Stimulated activated CD4-positive, alpha-beta T cell treated with anti-CD3 and anti-CD28 coated beads, Interleukin-1b, Interleukin-23, amount 100 ng/mL, for 24 hours (primary cell): ENCODE measurements around the gene MEF2A.
"Not testable (repeated sequence)": the region's sequence is repeated elsewhere in the genome, so short reads cannot be mapped to it uniquely, and the experiment has no call there.

Experiments
- DNase-seq, 4 experiments: peaks; one replicate each; pipeline ENCODE4 v3.0.0-alpha.2; 2020; ENCODE audit warnings: low read depth in 4 of 4, low spot score in 1 of 4

MEF2A gene

DNA sequence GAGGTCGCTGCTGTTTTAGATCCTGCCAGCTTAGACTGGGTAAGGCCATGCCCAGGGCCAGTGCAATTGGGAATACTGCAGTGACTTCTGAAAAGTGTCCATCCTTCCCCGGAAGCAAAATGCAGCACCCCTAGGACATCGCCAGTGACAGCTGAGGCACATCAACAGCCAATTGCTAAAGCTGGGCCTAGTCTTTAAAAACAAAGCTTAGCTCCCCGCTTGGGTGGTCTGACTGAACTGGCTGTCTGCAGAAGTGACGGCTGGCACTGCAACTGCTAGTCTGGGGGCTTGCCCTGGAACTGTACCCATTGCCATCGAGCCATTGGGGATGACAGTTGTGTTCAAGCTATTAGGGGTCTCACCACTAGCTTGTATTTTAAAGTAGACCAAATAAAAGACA lies 163.1 kb downstream of the MEF2A start:
- DNase-seq: no peak

DNA sequence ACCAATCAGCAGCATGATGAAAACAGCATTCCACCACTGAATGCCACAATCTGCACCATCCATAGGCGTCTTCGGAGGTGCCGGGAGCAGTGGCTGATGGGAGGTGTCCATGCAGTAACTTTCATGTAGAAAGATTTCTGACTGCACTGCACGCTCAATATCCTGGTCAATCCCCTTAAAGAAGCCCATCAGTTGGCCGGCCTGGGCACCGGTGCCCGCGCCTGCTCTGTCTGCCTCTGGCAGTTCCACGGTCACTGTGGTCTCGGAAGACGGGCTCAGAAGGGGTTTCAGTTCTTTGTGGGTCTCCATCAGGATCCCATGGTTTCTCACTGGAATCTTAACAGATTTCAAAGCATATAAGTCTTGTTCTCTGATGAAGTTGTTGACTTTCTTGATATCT lies 163.5 kb downstream of the MEF2A start:
- no peak for DNase-seq

DNA sequence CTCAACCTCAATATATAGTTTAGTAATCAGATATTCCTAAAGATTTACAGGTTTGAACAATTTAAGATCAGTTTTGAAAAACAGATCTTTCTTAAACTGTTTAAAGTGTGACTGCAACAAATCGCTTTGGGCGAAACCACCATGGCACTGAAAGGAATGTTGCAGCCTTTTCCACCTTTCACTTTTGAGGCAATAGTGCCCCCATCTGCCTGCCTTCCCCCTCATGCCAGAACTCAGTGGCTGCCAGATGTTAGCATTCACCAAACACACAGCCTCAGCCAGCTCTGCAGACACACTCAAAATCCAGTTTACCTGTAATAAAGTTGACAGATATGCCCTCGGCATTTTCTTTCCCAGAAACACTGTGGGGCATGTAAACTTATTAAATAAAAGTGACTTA lies 164.1 kb downstream of the MEF2A start:
- no peak for DNase-seq

DNA sequence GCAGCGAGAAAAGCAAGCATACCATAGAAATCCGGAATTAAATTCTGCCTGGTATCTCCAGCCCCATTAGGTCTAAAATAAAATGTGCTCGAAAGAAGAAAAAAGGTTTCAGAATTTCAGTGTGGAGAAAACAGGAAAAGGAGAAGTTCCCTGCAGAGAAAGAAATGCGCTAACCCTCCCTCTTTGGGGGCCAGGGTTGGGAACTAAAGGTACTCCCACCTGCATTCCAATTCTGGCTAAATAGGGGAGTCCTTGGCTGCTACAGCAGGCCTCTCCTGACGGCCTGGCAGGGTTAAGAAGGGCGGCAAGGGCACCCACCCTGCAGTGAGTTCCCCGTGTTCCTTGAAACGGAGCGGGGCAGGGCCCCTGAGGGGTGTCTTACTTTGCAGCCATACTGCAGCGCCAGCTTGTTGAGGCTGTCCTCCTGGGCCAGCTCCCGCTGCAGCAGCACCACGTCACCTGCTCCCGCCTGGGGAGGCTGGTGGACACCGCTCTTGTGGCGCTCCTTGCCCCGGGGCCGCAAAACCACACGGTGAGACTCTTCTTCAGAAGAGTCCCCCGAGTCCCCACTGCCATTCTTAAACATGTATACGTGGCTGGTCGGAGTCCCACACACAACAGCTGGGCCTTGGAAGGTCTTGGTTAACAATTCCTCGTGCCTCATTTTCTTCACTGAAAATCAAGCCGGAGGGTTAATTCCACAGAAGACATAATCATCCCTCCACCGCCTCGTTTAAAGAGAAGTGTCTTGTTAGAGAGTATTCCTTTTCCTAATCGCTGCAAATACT lies 165.7 kb downstream of the MEF2A start:
- DNase-seq: no peak

DNA sequence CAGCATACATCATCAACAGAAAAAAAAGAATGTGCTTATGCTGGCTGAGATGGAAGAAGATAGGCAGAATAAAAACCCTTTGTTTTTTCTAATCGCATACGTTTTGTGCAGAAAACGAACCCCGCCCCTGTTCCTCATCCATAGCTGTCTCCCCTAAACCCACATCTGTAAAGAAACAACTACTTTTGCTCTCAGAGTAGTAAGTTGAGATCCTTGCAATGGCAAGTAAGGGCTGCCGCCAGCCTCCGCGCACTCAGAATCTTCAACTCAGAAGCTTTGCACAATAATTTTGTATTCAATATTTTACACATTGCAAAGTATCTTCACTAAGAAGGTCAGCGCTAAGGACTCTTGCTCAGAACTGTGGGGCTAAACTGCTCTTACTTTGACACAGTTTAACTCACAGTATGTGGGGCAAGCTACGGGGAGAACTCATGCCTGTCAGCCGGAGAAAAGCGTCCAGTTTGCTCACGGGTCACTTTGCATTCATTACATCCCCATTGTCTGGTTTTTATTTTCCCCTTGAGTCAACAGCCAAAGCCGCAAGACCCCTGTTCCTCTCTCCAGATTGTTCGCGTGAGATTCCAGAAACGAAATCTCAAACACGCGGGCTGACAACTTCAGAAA lies 166.5 kb downstream of the MEF2A start:
- no peak for DNase-seq

DNA sequence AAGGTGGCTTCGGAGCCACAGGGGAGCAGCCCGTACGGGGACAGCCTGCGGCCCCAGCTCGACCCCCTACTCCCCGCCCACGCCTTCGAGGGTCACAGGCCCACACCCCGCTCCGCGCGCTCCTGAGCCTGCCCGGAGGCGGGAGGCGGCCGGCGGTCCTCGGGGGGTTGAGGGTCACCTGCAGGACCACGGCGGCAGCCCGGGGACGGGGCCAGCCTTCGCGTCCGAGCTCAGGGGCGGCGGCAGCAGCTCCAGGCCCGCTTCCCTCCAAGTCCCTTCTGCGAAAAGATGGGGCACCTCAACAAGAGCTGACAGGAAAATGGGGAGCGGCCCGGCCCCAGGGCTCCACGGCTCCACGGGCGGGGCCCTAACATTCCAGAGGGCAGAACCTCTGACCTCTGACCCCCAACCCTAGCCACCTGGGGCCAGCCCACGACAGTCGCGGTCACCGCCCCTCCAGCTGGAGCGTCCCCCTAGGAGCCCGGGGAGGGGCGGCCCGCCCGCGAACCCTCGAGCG lies 167.0 kb downstream of the MEF2A start:
- DNase-seq: peak in 1 of 4 experiments; percentile 7

DNA sequence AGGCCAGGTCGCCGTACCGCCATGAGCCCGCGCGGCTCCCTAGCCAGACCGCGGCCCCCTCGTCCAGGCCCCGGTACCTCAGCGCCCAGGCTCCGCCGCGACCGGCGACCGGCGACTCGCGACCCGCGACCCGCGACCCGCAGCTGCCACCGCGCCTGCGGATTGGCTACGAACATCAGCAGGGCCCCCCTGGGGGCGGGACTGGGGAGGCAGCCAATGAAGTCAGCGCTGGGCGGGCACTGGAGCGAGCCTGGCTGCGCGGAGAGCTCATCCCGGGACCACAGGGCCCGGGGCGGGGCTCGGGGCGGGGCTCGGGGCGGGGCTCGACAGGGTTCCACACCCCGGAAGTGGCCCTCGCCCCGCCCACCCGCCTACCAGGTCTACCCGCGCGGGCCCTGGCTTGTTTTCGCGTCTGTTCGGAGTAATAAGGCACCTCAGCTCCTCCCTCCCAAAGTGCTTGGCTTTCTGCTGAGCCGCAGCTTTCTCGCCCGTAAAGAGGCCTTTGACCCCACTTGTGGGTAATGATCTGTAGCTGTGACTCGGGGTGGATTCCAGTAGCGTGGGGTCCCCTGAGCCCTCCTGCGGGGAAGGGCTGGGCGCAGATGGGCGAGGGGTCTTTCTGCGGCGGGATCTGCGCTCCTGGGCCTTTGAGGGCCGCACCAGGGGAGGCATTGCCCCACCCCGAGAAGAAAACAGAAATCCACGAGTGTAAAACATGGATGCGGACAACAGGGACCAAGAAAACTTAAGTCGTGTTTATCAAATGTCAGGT lies 167.7 kb downstream of the MEF2A start, which contains the start of gene LYSMD4:
TSS of gene LYSMD4 (minus strand) at position 170 of the 772 bp plus-strand sequence. CDS start 1,438 bp downstream, outside the sequence.
- peak; percentile 98 to 99 (median 98) for DNase-seq

DNA sequence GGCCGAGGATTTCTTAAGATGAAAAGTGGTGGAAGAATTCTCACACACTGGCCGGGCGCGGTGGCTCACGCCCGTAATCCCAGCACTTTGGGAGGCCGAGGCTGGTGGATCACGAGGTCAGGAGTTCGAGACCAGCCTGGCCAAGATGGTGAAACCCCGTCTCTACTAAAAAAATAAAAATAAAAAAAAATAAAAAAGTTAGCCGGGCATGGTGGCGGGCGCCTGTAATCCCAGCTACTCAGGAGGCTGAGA lies 168.2 kb downstream of the MEF2A start:
- not testable (repeated sequence) for DNase-seq

DNA sequence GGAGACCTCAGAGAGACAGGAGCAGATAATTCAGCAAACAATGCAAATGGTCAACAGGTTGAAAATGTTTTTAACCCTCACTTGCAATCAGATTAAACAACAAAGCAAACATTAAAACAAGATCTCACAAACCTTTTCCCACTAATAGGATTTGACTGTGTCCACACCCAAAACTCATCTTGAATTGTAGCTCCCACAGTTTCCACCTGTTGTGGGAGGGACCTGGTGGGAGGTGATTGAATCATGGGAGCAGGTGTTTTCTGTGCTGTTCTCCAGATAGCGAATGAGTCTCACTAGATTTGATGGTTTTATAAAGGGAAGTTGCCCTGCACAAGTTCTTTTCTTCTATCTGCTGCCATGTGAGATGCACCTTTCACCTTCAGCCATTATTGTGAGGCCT lies 168.8 kb downstream of the MEF2A start:
- no peak for DNase-seq

DNA sequence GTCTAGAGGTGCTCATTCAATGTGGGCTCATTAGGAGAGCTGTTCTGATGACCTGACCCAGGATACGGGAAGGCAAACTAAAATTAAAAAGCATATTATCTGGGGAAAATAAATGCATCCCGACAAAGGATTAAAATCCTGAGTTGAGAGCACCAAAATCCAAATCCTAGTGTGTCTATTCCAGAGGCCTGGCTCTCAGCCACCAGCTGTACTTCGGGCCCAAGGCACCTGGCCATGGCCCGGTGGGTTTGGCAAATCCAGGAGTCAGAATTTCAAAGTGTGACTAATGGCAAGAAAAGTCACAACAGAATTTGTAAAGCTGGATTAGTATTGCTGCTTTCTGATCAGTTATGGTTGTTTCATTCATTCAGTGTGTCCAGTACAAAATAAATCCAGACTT lies 170.1 kb downstream of the MEF2A start:
- DNase-seq: no peak

DNA sequence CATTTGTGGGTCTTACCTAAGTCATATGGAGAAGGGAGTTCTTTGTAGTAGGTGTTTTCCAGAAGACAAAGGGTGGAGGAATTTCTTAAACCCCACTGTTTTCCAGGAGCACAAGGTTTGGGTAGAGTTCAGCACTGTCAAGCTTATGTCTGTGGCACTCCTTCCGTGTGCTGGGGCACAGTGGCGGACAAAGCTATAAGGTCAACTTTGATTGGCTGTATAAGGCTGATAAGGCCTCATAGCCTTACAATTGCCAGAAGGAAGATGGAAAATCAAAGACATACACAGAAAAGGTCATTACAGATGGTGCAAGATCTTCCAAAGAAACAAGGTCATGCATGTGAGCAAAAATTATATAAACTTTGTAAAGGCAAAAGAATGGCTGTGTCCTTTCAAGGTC lies 170.9 kb downstream of the MEF2A start:
- no peak for DNase-seq

DNA sequence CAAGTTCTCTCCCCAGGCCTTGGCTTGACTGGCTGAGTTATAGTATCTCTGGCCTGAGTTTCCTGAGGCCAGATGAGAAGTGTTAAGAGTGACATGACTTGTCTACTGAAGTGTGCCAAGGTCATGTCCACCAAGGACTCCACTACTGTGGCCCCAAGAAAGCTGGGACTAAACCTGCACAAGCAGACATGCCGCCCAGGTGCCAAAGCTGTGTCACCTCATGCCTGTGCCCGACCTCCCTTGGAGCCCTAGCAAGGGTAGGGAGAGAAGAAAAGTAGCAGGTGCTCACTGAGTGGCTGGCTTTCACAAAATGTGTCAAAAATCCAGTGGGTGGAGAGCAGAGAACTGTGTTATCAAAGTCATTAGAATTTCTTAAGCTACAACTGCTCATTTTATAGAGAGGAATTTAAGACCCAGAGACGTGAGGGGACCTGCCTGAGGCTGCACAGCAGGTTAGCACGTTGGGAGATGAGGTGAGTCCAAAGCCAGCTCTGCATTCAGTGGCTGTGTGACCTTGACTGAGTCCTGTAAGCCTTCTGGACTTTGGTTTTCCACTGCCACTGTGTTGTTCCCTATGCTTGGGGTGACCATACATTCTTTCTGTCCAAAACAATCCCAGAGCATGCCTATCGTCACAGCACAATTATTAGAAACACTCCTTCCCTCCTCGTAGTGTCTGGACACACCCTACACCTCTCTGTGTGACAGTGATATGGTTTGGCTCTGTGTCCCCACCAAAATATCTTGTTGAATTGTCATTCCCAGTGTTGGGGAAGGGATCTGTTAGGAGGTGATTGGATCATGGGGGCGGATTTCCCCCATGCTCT lies 172.4 kb downstream of the MEF2A start:
- no peak for DNase-seq

DNA sequence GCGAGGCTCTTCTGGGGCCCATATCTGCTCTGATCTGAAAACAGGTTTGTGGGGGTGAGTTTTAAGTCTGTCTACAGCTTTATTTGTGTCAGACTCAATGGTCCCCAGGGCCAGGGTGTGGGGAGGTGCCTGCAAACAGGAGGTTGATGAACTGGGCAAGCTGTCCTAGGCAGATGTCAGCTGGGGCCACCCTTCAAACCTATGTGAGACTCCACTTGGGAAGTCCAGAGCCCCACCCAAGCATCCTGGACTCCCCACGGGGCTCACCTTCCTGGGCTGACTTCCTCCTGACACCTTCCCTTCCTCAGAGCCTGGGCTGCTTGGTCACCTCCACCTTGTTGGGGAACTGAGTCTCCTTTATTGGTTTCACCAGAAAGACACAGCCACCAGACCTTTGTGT lies 176.1 kb downstream of the MEF2A start:
- DNase-seq: no peak

DNA sequence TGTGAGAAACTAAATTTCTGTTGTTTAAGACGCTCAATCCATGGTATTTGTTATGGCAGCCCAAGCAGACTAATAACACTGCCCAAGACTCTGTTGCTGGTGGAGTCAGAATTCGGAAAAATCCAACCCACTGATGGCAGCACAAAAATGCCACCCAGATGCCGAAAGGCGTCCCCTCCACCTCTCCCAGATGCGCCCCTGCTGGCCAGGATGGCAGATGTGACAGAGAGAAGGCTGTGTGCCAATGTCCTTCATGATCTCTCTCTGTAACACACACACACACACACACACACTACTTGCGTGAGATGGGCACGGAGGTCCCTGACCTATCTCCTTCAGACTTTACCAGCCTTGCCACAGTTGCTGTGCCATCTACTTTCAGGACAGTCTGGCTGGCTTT lies 178.4 kb downstream of the MEF2A start:
- DNase-seq: no peak

DNA sequence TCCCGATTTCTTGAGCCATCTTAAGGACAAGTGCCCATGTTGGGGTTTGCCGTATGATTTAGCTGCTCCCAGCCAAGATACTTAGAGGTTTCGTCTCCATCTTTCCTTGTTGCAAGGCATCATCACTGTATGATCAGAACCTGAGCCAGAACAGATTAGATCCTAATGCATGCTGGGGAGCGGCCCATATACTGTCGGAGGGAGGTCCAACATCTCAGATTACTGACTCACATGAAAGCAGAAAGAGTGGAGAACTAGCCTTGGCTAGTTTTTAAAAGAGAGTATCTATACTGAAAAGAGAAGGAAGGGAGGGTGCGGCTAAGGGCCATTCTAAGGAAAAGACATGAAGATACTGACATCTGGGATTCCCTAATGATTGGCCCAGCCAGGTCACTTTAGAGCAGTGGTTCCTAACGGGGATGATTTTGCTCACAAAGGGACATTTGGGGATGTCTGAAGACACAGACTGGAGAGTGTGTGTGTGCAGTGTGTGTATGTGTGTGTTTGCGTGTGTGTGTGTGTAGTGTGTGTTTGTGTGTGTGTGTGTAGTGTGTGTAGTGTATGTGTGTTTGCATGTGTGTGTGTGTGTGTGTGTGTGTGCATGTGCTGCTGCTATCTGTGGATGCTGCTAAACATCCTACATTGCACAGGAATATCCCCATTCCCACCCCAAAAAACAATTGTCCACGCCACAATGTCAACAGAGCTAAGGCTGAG lies 179.7 kb downstream of the MEF2A start:
- no peak for DNase-seq

DNA sequence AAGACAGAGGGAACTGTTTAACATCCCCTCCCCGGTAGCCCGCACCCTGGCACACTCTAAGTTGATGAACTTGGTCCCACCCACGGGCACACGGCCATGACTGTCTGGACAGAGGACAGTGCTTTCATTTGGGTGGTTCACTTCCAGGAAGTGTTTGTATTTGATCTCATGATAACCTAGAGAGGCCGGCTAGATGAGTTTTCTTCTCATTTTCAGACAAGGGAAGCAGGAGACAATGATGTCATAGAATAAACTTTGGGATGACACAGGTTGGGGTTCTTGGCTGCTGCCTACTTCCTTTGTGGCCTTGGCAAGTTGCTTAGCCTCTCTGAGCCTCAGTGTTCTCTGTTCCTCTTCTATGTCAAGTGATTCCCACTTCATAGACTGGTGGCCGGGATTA lies 183.6 kb downstream of the MEF2A start:
- no peak for DNase-seq

DNA sequence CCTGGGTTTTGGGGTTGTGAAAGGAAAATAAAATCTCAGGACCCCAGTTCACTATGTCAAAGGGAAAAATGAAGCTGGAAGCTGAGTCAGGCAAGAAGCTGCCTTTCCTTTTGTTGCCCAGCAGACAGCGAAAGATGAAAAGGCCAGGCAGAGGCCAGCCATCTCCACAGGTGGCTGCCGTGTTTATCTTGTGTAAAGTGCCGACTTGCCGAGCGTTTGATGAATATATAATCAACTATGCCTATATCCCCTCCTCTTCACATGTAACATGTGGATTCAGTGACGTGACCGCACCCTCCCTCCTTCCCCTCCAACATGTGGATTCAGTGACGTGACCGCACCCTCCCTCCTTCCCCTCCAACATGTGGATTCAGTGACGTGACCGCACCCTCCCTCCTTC lies 184.5 kb downstream of the MEF2A start:
- DNase-seq: not testable (repeated sequence)

DNA sequence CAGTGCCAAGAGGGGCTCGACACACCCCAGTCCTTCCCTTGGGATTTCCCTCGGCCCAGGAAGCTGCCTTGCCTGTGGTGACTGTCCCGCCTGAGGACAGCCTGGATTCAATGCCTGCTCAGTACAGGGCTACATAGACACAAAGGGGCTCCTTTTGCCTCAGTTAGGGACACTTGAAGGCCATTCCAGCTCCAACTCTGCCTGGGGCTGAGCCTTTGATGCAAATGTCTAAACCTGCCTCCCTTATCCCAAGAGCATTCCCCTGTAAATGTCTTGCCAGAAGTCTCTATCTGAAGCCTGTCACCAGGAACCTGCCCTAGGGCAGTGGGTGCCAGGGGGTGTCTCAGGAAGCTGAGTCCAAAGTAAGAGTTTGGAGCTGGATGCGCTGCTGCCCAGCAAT lies 186.8 kb downstream of the MEF2A start:
- no peak for DNase-seq

DNA sequence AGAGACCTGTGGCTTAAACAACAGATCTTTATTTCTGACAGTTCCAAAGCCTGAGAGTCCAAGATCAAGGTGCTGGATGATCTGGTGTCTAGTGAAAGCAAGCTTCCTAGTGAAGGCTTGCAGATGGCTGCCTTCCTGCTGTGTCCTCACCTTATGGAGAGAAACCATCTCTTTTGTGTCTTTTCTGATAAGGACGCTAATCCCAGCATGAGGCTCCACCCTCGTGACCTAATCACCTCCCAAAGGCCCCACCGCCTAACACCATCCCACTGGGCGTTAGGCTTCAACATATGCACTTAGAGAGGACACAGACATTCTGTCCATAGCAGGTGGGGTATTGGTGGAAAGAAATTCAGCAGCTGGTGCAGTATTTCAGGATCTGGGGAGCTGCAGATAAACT lies 187.3 kb downstream of the MEF2A start:
- no peak for DNase-seq

DNA sequence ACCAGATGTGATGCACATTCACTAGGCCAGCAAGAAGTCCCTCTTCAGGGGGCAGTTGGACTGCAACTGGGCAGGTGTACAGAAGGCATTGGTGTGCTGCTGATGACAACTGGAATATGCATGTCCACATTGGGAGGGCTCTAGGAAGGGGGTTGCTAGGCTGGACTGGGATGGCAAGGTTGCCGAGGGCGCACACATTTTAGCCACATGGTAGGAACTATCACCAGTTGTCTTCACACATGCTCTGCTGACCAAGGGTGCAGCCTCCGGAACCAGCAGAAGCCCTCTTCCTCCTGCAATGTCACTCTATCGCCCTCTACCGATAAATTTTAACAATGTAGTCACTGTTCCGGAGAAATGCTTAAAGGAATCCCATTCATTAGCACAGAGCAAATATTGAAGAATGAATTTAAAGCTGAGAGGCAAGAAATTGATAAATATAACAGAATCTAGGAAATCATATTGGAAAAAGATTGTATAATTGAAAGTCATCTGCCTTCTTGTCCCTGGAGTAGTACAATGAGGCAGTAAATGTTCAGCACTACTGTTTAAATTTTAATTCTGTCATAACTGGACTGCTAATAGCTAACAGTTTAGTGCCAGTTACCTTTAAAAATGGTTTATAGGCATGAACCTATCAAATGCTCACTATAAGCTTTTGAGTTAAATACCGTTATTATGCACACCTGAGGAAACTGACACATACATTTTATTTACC lies 190.1 kb downstream of the MEF2A start:
- no peak for DNase-seq
